Fibroblast of skin of abdomen (primary cell): Measurements from ENCODE around the gene PLCD1. TPM values are rescaled to one million over a fixed set of nuclear protein-coding genes. Genes with fewer than 3 reads are reported as not detected.
A peak's percentile ranks its signal among the peaks of the same experiment; 100 is the strongest.
"Not testable (repeated sequence)": the region's sequence is repeated elsewhere in the genome, so short reads cannot be mapped to it uniquely, and the experiment has no call there.

Source experiments
- DNase-seq: peaks from one replicate; pipeline ENCODE4 v3.0.0-alpha.2; 2013
- polyA plus RNA-seq, 2 experiments: library from polyadenylated mRNA; unstranded; fragments of 120-200 nt; gene quantifications; one replicate each; pipeline ENCODE4 v1.2.1, GENCODE V29; 2013; ENCODE audit not compliant: insufficient read length in 2 of 2

The PLCD1 gene
- polyA plus RNA-seq (2013, experiment 1 of 2; ENCODE audit: insufficient read length): 13.7 TPM
- polyA plus RNA-seq (2013, experiment 2 of 2; ENCODE audit: insufficient read length): 15.0 TPM

- peak; percentile 62 for DNase-seq
These were observed at the start of gene PLCD1 for GRCh38 chr3:38029400-38030125. Gene PLCD1, minus strand, starts transcription at chr3:38029642. Its CDS starts 103 bp downstream, at chr3:38029539.

GRCh38 chr3:38077073-38077472 lies 47.6 kb upstream of the PLCD1 start:
- not testable (repeated sequence) for DNase-seq

- no peak for DNase-seq
These were observed 40.6 kb upstream of the PLCD1 start for GRCh38 chr3:38070013-38070412.

- no peak for DNase-seq
These were observed 38.2 kb upstream of the PLCD1 start for GRCh38 chr3:38067508-38068233.

- not testable (repeated sequence) for DNase-seq
These were observed 35.0 kb upstream of the PLCD1 start for GRCh38 chr3:38064453-38064852.

- no peak for DNase-seq
These were observed 33.4 kb upstream of the PLCD1 start for GRCh38 chr3:38062809-38063208.

GRCh38 chr3:38059591-38059990 lies 30.1 kb upstream of the PLCD1 start:
- DNase-seq: no peak

GRCh38 chr3:38059148-38059547 lies 29.7 kb upstream of the PLCD1 start:
- no peak for DNase-seq

- DNase-seq: no peak
These were observed 25.1 kb upstream of the PLCD1 start for GRCh38 chr3:38054499-38055001.

GRCh38 chr3:38053813-38054498 lies 24.5 kb upstream of the PLCD1 start:
- DNase-seq: not testable (repeated sequence)

GRCh38 chr3:38053286-38053685 lies 23.8 kb upstream of the PLCD1 start:
- not testable (repeated sequence) for DNase-seq

GRCh38 chr3:38051131-38051530 lies 21.7 kb upstream of the PLCD1 start:
- no peak for DNase-seq

GRCh38 chr3:38049358-38050126 lies 20.1 kb upstream of the PLCD1 start:
- no peak for DNase-seq

- DNase-seq: no peak
These were observed 18.5 kb upstream of the PLCD1 start for GRCh38 chr3:38047896-38048295.

- no peak for DNase-seq
These were observed 17.4 kb upstream of the PLCD1 start for GRCh38 chr3:38046821-38047220.

GRCh38 chr3:38046027-38046426 lies 16.6 kb upstream of the PLCD1 start:
- no peak for DNase-seq

GRCh38 chr3:38043486-38043885 lies 14.0 kb upstream of the PLCD1 start:
- DNase-seq: no peak

GRCh38 chr3:38040401-38040800 lies 11.0 kb upstream of the PLCD1 start:
- DNase-seq: no peak

GRCh38 chr3:38039899-38040261 lies 10.4 kb upstream of the PLCD1 start:
- DNase-seq: peak; percentile 14

GRCh38 chr3:38039101-38039898 lies 9.9 kb upstream of the PLCD1 start, which contains the start of gene DLEC1:
Gene DLEC1, plus strand, starts transcription at chr3:38039208. Its CDS starts 18 bp downstream, at chr3:38039226.
- DNase-seq: peak; percentile 51

GRCh38 chr3:38038447-38038911 lies 9.0 kb upstream of the PLCD1 start:
- no peak for DNase-seq
